Activated CD8-positive, alpha-beta T cell treated with anti-CD3 and anti-CD28 coated beads for 36 hours (primary cell): ENCODE measurements around the gene B3GALT4. TPM values are rescaled to one million over a fixed set of nuclear protein-coding genes. Genes with fewer than 3 reads are reported as not detected.

Source experiments
- ATAC-seq: fragments of 200-7000 bp; cut with Tn5 transposase; one replicate; pipeline ENCODE4 v1.10.0; 2021; ENCODE audit warnings: mild to moderate bottlenecking, moderate library complexity
- CTCF ChIA-PET: fragments of 350-600 bp; sonication (Branson Sonifier 250); formaldehyde crosslinking; loops from one replicate; lab custom pipeline; 2021; ENCODE audit warnings: antibody characterized with exemption; lab: Charles Lee
- POLR2A ChIA-PET: fragments of 350-600 bp; sonication (Branson Sonifier 250); formaldehyde crosslinking; loops from one replicate; lab custom pipeline; 2021; ENCODE audit warnings: antibody characterized with exemption; lab: Charles Lee
- DNase-seq: peaks from one replicate; pipeline ENCODE4 v3.0.0-alpha.2; 2020
- H3K27ac Mint-ChIP-seq: one replicate; pipeline ENCODE4 v1.8.0; 2021; ENCODE audit warnings: mild to moderate bottlenecking, mixed read lengths
- H3K27me3 Mint-ChIP-seq: one replicate; pipeline ENCODE4 v1.8.0; 2021; ENCODE audit warnings: mixed read lengths
- H3K36me3 Mint-ChIP-seq: one replicate; pipeline ENCODE4 v1.8.0; 2021; ENCODE audit warnings: low read depth, mixed read lengths
- H3K4me1 Mint-ChIP-seq: one replicate; pipeline ENCODE4 v1.8.0; 2021; ENCODE audit warnings: low read depth, mixed read lengths
- H3K4me3 Mint-ChIP-seq: one replicate; pipeline ENCODE4 v1.8.0; 2021; ENCODE audit warnings: mild to moderate bottlenecking, moderate library complexity, mixed read lengths
- H3K9me3 Mint-ChIP-seq: one replicate; pipeline ENCODE4 v1.8.0; 2021; ENCODE audit warnings: mixed read lengths
- intact Hi-C: fragments of 100-400 bp; cut with micrococcal nuclease; formaldehyde crosslinking; loops from one replicate; pipeline ENCODE4 v1.10.0; 2022
- total RNA-seq, 2 experiments: library from RNA; stranded (reverse); gene quantifications; one replicate each; pipeline ENCODE4 v1.2.3, GENCODE V29; 2021
- TF ChIP-seq, protein P1 (sequence below): fragments of 200-600 bp; IDR thresholded peaks from one replicate; pipeline ENCODE4 v1.8.0; 2022; ENCODE audit warnings: antibody characterized with exemption, mild to moderate bottlenecking

Gene B3GALT4
- total RNA-seq, 2 experiments from 2014 or later: 3.6 to 4.2 TPM

DNA sequence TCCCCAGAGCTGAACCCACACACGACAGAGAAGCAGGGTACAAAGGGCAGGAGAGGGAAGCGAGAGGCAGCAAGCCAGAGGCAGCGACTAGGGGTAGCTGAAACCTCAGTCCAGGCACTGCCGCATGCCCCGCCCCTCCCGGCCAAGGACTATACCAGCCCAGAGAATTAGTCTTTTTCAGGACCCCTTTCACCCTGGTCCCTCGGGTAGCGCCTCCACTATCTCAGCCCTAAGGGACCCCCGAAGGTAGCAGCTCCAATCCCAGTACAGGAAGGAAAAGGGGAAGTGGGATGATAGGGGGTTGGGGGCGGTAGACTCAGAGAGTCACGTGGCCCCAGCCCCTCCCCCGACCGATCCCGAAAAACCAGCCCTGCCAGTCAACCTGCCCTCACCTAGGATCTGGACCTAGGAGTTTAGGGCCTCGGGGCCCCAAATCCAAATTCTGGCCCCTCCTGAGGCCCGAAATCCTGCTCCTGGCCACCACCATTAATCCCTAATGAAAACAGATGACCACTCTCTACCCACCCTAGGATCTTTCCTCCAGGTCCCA lies 20.6 kb downstream of the B3GALT4 start:
- Mint-ChIP-seq H3K9me3 (no peaks in the 10 kb centered on the region), H3K27me3 (no peaks in the 10 kb centered on the region), H3K27ac (peak overlapping the region; percentile 67), H3K4me1 (peaks cover 29% of the 10 kb centered on the region), H3K4me3 (peak overlapping the region; percentile 97), H3K36me3 (peaks cover 29% of the 10 kb centered on the region)
- ATAC-seq (no peak), DNase-seq (no peak)
- TF ChIP-seq, protein P1, sequence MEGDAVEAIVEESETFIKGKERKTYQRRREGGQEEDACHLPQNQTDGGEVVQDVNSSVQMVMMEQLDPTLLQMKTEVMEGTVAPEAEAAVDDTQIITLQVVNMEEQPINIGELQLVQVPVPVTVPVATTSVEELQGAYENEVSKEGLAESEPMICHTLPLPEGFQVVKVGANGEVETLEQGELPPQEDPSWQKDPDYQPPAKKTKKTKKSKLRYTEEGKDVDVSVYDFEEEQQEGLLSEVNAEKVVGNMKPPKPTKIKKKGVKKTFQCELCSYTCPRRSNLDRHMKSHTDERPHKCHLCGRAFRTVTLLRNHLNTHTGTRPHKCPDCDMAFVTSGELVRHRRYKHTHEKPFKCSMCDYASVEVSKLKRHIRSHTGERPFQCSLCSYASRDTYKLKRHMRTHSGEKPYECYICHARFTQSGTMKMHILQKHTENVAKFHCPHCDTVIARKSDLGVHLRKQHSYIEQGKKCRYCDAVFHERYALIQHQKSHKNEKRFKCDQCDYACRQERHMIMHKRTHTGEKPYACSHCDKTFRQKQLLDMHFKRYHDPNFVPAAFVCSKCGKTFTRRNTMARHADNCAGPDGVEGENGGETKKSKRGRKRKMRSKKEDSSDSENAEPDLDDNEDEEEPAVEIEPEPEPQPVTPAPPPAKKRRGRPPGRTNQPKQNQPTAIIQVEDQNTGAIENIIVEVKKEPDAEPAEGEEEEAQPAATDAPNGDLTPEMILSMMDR: no peak
- ChIA-PET CTCF (interaction anchor here (0.8 to 1.2 kb wide), 2 partner anchors 12 to 13 kb away, joined by 3 read pairs; no protein-coding TSS in a partner anchor), POLR2A (interaction anchor here (0.6 to 13.9 kb wide), 6 partner anchors 9 to 105 kb away, joined by 6 to 261 read pairs (median 64); partner anchors contain the start of genes B3GALT4, PFDN6, RPS18 and TAPBP)
- intact Hi-C loops: no loop called here

DNA sequence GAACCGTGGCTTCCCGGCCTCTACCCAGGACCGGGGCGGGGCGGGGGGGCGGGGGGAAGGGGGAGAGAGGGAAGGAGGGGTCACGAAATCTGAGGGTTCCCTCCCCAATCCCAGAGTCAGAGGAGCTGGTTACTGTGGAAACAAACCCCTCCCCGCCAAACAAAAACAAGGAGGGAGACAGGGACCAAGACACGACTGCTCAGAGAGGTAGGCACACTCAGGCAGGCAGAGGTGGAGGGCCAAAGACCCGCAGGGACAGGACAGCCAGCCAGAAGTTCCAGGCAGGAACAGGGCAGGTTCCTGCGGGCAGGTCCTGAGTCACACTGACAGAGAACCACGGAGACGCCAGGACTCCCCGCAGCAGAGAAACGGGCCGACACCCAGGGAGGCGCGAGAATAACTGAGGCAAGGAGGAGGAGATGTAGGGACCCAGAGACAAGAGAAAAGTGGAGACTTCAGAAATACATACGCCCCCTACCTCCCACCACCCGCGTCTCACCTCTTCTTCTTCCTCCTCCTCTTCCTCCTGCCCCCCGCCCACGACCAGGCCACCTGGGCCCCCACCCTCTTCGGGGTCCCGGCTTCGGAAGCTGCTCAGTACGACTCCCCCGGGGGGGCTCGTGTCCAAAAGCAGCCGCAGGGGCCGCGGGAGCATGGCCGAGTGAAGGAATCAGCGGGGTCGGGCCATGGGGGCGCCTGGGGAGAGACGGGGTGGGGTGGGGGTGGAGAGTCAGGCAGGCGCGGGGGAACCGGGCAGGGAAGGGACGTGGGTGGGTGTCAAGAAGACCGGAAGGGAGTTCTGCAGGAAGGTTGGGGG lies 21.2 kb downstream of the B3GALT4 start:
- peaks cover 27% of the 10 kb centered on the region for H3K36me3 Mint-ChIP-seq
- TF ChIP-seq, protein P1: no peak
- POLR2A ChIA-PET: interaction anchor here (1.5 to 13.9 kb wide), 7 partner anchors 9 to 93 kb away, joined by 4 to 261 read pairs (median 52); partner anchors contain the start of genes B3GALT4, KIFC1, PFDN6 and RPS18

DNA sequence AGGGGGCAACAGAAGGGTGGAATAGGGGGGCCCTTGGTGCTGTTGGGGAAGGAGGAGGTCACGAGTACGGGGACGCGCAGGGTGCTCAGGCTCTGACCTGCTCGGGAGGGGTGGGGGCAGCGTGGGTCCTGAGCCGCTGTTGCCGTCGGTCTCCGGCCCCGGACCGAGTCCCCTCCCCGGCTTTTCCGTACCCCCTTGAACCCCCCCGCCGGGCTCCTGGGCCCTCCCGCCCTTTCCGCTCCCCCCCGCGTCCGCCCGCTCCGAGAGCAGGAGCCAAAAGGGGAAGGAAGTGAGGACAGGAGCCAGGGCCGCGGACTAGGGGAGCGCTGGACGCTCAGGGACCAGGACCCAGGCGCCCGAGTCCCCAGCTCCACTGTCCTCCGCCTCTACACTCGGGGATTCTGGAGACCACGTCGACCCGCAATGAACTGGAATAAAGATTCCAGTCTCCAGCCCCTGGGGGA lies 21.9 kb downstream of the B3GALT4 start, which contains the start of gene RGL2:
RGL2 (minus strand) TSS at position 170 of the 464 bp plus-strand sequence. CDS start 332 bp downstream, outside the sequence.
- DNase-seq (peak; percentile 65), ATAC-seq (peak; percentile 35)
- peaks cover 32% of the 10 kb centered on the region for H3K36me3 Mint-ChIP-seq
- H3K4me1 Mint-ChIP-seq: peaks cover 31% of the 10 kb centered on the region
- peak within 1 kb of the TSS; percentile 99 for H3K27ac Mint-ChIP-seq
- H3K4me3 Mint-ChIP-seq: peak within 1 kb of the TSS; percentile 97
- intact Hi-C loops: no loop called here
- no peaks in the 10 kb centered on the region for H3K9me3 Mint-ChIP-seq
- no peaks in the 10 kb centered on the region for H3K27me3 Mint-ChIP-seq
- CTCF ChIA-PET: interaction anchor here (0.9 to 1.8 kb wide), 10 partner anchors 9 to 92 kb away, joined by 3 to 13 read pairs (median 4); partner anchors contain the start of genes B3GALT4, PFDN6, TAPBP and WDR46
- POLR2A ChIA-PET: interaction anchor here (0.7 to 13.9 kb wide), 10 partner anchors 10 to 155 kb away, joined by 3 to 261 read pairs (median 25); partner anchors contain the start of genes B3GALT4, HSD17B8, KIFC1 and PFDN6
- TF ChIP-seq, protein P1: no peak

More for the DNA sequence above, 21.2 kb downstream of the B3GALT4 start:
- Mint-ChIP-seq H3K9me3 (no peaks in the 10 kb centered on the region), H3K27ac (peak overlapping the region; percentile 99), H3K4me3 (peak overlapping the region; percentile 97), H3K27me3 (no peaks in the 10 kb centered on the region), H3K4me1 (peaks cover 29% of the 10 kb centered on the region)
- intact Hi-C loops: no loop called here
- CTCF ChIA-PET: interaction anchor here (0.8 to 1.8 kb wide), 6 partner anchors 12 to 92 kb away, joined by 3 to 11 read pairs (median 4); partner anchors contain the start of genes B3GALT4 and TAPBP
- ATAC-seq (peak; percentile 25), DNase-seq (peak; percentile 77)

DNA sequence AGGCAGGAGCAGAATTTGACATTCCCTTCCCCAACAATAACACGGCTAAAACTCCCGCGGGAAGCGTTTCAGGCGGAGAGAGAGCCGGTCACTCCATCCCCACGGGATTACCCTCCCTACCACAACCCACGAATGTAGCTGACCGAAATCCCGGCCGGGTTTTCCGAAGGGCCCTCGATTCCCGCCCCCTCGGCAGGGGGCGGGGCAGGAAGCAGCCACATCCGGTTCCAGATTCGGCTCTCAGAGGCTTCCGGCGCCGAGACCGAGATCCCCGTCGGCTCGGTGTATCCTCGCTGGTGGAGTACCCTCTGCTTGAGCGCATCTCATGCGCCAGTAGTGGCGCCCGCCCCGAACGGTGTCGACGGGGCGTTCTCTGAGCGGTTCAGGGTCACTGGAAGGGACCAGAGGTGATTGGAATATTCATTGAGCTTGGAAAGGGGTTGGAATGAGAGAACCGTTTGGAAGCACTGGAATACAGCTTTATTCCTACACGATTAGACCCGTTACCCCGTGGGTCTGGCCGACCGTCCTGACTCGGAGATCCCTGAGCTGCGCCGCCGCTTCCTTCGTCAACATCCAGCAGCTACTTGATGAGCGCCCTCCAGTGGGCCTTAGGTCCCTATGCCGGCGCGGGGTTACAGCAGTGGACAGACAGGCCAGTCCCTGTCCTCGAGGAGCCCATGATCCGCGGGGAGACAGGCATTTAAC lies 22.5 kb downstream of the B3GALT4 start:
- peak overlapping the region; percentile 99 for H3K27ac Mint-ChIP-seq
- H3K9me3 Mint-ChIP-seq: no peaks in the 10 kb centered on the region
- intact Hi-C loops: no loop called here
- no peaks in the 10 kb centered on the region for H3K27me3 Mint-ChIP-seq
- ChIA-PET CTCF (interaction anchor here (0.9 to 1.8 kb wide), 13 partner anchors 9 to 175 kb away, joined by 3 to 13 read pairs (median 4); partner anchors contain the start of genes B3GALT4, PFDN6, TAPBP and WDR46), POLR2A (interaction anchor here (0.7 to 13.9 kb wide), 15 partner anchors 11 to 155 kb away, joined by 3 to 261 read pairs (median 5); partner anchors contain the start of genes B3GALT4, HSD17B8, KIFC1 and PFDN6)
- peaks cover 34% of the 10 kb centered on the region for H3K36me3 Mint-ChIP-seq
- peak; percentile 86 for ATAC-seq
- TF ChIP-seq, protein P1: peak; percentile 74
- H3K4me3 Mint-ChIP-seq: peak overlapping the region; percentile 97
- peak; percentile 96 for DNase-seq
- peaks cover 33% of the 10 kb centered on the region for H3K4me1 Mint-ChIP-seq
